ENCODE measurements around the gene CNTNAP2.

The CNTNAP2 gene

DNA sequence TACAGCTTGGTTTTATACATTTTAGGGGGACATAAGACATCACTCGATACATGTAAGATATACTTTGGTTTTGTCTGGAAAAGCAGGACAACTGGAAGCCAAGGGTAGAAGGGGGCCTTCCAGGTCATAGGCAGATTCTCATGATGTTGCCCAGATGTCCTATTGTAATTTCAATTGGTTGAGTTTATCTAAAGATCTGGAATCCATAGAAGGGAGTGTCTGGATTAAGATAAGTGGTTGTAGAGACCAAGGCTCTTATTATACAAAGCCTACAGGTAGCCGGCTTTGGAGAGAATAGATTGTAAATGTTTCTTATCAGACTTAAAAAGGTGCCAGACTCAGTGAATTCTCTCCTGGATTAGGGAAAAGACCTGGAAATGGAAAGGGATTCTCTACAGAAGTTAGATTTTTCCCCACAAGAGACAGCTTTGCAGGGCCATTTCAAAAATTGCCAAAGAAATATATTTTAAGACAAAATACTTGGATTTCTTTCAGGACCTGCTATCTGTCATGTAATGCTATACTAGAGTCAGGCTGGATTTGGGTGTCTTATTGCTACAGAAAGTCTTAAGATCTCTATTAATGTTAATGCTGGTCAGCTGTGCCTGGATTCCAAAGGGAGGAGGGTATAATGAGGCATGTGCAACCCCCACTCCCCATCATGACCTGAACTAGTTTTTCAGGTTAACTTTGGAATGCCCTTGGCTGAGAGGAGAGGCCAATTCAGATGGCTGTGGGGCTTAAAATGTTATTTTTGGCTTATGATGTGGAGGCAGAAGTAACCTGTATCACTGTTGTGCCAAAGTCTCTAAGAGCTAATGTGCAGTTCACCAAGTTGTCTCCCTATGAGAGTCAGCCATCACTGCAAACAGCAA is 1962.8 kb downstream of the CNTNAP2 start:
- DNase-seq, result no peak

DNA sequence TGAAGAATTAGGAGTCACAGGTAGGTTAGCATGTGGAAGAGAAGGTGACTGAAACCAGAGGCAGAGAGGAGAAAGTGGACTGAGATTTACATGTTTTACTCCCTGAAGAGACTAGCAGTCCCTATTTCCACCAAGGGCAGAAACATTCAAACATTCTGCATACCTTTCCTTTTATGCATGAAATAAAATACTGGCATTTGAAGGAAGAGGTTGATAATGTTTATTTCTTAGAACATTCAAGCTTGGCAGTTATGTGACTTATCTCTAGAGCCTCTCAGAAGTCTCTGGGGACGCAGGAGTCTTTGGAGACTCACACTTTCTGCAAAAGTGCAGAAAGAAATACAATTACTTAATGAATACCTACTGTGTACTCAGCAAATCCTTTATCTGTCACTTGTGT is 1966.8 kb downstream of the CNTNAP2 start:
- DNase-seq, result no peak

DNA sequence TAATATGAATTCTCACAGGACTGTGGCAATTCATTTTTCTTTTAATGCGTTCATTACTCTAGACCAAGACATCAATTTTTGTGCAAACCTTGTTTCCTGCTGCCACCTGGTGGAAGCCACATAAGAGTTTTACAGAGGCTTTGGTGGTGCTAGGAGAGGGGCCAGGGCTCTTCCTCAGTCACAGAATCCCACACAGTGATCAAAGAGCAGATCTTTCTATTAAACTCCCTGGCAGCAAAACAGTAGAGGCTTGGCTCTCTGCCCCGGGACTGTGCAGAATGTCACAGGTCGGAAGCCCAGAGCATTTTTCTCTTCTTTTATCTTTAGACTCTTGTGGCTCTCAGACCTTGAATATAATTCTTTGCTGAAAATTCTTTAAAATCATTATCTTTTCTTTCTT is 1967.5 kb downstream of the CNTNAP2 start:
- DNase-seq, result peak; percentile 42

DNA sequence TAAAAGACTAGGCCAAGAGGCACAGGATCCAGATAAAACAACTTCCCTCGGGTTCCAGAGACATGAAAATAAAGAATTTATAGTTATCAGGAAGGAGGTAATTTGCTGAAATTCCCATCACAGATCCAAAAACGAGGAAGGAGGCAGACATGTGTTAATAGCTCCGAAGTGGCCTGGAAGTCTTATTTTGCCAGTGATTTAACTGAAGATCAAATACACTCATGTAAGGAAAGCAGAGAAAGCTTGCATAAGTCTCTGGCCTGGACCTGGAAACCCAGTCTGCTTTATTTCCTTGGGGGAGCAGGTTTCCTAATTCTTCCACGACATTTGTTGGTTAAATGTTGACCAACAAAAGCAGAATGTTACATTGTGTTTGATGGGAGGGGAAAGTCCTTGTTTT is 1975.3 kb downstream of the CNTNAP2 start:
- no peak for DNase-seq

- no peak for DNase-seq
Measured at GRCh38 chr7:148093375-148094166, 1977.0 kb downstream of the CNTNAP2 start.

DNA sequence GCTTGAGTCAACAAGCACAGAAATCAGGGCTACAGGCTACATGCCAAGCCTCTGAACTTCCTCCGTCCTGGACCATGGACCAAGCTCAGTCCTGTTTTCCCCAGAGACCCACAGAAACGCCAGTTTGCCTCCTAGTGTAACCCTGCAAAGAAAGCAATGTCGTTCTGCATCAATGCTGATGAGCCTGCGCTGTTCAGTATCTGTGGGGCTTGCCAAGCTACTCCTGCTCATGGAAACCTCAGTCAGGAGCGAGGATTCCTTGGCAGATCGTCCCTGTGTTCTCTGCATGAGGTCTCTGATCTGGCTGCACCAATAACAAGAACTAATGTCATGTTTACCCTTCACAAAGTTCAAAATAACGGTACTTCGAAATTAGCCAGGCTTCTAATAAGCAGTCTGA is 1978.5 kb downstream of the CNTNAP2 start:
- DNase-seq, result no peak

DNA sequence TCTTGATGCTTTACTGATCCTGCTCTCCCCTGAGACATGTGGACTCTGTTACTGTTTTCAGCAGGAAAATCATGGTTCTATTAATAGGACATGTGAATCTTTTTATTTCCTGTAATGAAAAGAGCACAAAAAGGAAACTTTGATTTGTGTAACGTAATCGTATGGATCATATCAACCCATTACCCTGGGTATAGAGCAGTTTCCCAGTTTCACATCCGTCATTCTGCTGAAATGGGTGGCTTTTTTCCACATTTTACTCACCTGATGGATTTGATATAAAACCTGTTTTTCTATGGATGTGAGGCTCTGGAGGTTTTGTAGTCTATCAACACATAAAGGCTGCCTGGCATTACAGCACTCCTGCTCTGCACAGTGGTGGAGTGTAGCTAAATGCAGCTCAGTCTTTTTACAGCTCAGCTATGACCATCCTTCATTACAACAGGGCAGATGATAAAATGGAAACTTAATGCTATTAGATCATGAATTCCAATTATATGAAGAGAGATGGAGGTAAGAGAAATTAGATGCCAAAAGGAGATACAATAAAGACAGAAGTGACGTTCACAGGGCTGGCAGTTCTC is 1987.6 kb downstream of the CNTNAP2 start:
- no peak for DNase-seq

DNA sequence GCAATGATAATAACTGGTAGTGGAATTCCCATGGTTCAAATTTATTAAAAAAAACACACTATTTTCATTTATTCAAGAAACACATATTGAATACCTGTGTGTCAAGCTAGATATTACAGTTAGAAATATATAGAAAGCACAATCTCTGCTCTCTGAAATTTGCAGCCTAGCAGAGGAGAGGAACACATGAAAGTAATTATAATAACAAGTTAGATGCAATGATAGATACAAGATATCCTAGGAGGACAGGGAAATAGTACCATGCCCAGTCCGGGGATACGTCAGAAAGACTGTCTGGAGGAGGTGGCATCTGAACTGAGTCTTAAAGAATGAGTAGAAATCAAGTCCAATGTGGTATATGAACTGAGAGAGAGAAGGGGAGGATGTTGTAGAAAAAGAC is 1988.3 kb downstream of the CNTNAP2 start:
- no peak for DNase-seq

DNA sequence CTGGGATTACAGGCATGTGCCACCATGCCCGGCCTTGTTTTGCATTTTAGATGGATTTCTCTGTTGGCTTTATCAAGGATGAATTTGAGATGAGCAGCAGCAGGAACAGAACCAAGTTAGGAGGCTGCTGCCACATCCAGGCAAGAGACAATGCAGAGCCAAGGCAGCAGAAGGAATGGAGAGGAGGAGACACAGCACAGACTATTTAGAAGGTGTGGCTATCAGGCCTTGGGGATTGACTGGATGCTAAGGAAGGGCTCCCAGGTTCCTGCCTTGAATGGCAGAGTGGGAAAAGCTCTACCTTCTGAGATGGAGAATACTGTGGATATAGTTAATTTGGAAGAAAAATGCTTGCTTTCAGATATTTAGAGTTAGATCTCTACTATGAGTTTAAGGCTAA is 1989.3 kb downstream of the CNTNAP2 start:
- no peak for DNase-seq

GRCh38 chr7:148107443-148108127 is 1991.0 kb downstream of the CNTNAP2 start:
- DNase-seq, result no peak

- no peak for DNase-seq
Measured at GRCh38 chr7:148108381-148108780, 1991.8 kb downstream of the CNTNAP2 start.

- DNase-seq, result no peak
Measured at GRCh38 chr7:148110097-148110868, 1993.7 kb downstream of the CNTNAP2 start.

- DNase-seq, result no peak
Measured at GRCh38 chr7:148114804-148115203, 1998.2 kb downstream of the CNTNAP2 start.

- no peak for DNase-seq
Measured at GRCh38 chr7:148115308-148115707, 1998.7 kb downstream of the CNTNAP2 start.

GRCh38 chr7:148116195-148116594 is 1999.6 kb downstream of the CNTNAP2 start:
- no peak for DNase-seq

DNA sequence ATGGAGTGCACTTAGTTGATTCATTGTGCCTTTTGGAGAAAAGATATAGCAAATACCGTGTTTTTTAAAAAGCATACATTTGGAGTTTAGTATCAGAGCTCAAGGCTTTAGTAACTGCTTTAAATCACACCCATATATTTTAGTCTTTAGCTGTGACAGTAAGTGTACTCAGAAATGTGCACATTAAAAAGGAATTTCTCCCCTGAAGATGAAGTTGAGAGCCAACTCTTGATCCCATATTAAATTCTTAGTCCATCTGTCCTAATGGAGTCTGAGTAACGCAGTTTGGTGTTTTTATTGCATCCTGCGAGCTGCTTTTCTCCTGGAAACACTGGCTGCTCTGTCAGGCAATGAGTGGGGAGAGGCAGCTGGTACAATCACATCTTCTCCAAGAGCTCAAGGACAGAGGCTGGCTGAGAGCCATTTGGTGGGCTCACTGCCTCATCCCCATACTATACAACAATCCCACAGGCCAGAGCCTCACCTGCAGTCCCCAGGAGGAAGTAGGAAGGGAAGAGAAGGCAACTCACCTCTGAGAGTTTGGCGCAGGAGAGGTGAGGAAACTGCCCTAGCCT is 2000.3 kb downstream of the CNTNAP2 start:
- no peak for DNase-seq

DNA sequence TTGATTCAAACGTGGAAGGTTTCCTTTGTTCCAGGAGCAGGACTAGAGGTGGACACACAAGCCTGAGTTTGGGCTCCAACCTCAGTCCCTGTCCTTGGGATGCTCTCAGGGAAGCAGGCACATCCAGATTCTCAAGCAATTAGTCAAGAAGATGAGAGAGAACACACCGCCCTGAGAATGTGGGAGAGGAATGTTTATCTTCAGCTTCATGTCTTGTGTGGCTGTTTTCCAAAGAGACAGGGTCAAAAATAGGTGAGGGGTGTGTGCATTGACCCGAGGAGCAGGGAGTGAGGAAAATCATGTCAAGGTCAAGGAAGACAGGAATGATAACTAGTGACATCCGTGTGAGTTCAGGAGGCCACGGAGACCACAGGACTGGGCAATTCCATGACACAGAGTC is 2001.8 kb downstream of the CNTNAP2 start:
- no peak for DNase-seq

DNA sequence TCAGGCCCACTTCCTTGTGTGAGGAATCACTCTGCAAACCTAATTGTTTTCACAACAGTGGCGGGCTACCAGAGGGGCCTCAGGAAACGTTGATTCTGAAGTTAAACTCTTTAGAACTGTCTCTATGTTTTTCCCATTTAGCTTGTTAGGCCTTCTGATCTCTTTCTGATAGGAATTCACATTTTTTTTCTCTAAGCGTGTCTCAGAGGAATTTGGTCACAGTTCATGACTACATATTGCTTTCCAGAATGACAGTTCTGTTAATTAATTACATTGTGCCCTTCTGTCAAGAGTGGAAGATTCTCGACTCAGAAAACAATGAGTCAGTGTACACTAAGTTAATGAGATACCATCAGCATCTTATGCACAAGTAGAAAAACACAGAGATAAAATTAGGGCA is 2004.8 kb downstream of the CNTNAP2 start:
- DNase-seq, result no peak

- no peak for DNase-seq
Measured at GRCh38 chr7:148121847-148122246, 2005.2 kb downstream of the CNTNAP2 start.

- no peak for DNase-seq
Measured at GRCh38 chr7:148124477-148124876, 2007.9 kb downstream of the CNTNAP2 start.

DNA sequence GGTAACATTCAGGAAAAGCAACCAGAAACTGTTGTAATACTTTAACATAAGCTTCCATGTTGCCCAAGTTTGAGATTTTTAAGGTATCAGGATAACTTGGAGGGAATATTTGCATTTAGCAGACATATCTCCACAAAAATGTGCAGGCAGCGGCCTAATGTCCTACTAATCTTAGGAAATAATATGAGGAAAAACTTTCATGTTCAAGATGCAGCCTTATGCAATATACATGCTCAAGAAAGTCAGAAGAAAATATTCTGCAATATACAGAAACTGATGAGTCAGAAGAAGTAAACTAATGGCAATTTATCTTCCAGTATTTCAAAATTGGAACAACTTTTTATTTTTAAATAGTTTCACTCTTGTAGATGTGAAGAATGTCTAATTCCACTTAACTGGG is 2010.8 kb downstream of the CNTNAP2 start:
- no peak for DNase-seq

DNA sequence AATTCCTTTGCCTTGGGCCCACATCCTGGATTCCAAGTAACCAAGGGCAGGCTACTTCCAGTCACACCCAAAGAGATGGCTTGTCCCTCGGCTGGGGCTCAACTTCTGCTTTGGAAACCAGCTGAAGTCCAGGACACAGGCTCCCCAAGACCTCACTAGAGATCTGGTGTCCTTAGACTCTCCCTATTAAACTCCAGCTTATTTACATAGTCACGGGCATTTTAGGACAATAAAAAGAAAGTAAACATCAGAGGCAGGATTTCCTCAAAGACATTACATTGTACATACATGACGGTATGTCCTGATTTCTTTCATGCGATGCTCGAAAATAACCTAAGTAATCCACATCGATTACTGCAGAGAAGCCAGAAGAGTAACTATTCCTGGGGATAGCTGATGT is 2012.4 kb downstream of the CNTNAP2 start:
- DNase-seq, result no peak

All from activated CD4-positive, alpha-beta T cell treated with anti-CD3 and anti-CD28 coated beads, Interleukin-2, Interleukin-6, amounts not matched to agents 100 ng/mL and 50 ng/mL, durations not matched to agents 16 hours and 8 hours (primary cell).